Measurements from ENCODE around the gene AUTS2.

- TF ChIP-seq EZH2 (IDR thresholded peaks at IDR 0.05; ENCODE audit: low read length, missing control alignments): no peak
- TF ChIP-seq CTCF (conservative IDR thresholded peaks at IDR 0.05 in 1 of 2, IDR thresholded peaks at IDR 0.05 in 1 of 2; ENCODE audit: low read depth in 1 of 2, low read length in 2 of 2): no peak
Observed at GRCh38 chr7:70700941-70701425, 1102.7 kb downstream of the AUTS2 start.
